ENCODE measurements around the gene PNPLA2.
A peak's percentile ranks its signal among the peaks of the same experiment; 100 is the strongest.

PNPLA2 gene

GRCh38 chr11:799641-800316, 18.9 kb upstream of the PNPLA2 start:
- no peak for DNase-seq

- no peak for DNase-seq
Measured at GRCh38 chr11:800473-800872, 18.2 kb upstream of the PNPLA2 start.

GRCh38 chr11:801097-801780, 17.5 kb upstream of the PNPLA2 start:
- no peak for DNase-seq

- DNase-seq = no peak
Measured at GRCh38 chr11:802018-802617, 16.6 kb upstream of the PNPLA2 start.

GRCh38 chr11:802693-803466, 15.8 kb upstream of the PNPLA2 start:
- DNase-seq = no peak

GRCh38 chr11:803467-803742, 15.3 kb upstream of the PNPLA2 start:
- no peak for DNase-seq

- DNase-seq = no peak
Measured at GRCh38 chr11:803770-804598, 14.7 kb upstream of the PNPLA2 start.

GRCh38 chr11:804599-804964, 14.1 kb upstream of the PNPLA2 start:
- DNase-seq = no peak

- no peak for DNase-seq
Measured at GRCh38 chr11:808427-809286, 10.1 kb upstream of the PNPLA2 start.

GRCh38 chr11:809287-810039, 9.3 kb upstream of the PNPLA2 start, which contains the start of gene RPLP2:
Gene RPLP2 (plus strand): TSS chr11:809967. CDS start chr11:810235, 268 bp downstream.
- DNase-seq = peak; percentile 96

GRCh38 chr11:810040-810567, 8.6 kb upstream of the PNPLA2 start:
- no peak for DNase-seq

- DNase-seq = no peak
Measured at GRCh38 chr11:811446-812245, 7.1 kb upstream of the PNPLA2 start.

- no peak for DNase-seq
Measured at GRCh38 chr11:812390-812789, 6.3 kb upstream of the PNPLA2 start.

- no peak for DNase-seq
Measured at GRCh38 chr11:813072-813455, 5.7 kb upstream of the PNPLA2 start.

GRCh38 chr11:813456-814096, 5.1 kb upstream of the PNPLA2 start:
- no peak for DNase-seq

GRCh38 chr11:815675-816432, 2.9 kb upstream of the PNPLA2 start:
- no peak for DNase-seq

- DNase-seq = no peak
Measured at GRCh38 chr11:816433-816779, 2.3 kb upstream of the PNPLA2 start.

- peak; percentile 79 for DNase-seq
Measured at GRCh38 chr11:819129-819931, 616 bp downstream of the PNPLA2 start.
